ENCODE measurements around the gene QPRT. TPM values are rescaled to one million over a fixed set of nuclear protein-coding genes. Genes with fewer than 3 reads are reported as not detected.
"Not testable (repeated sequence)": the region's sequence is repeated elsewhere in the genome, so short reads cannot be mapped to it uniquely, and the experiment has no call there.

Gene QPRT
- 0.28 and 1.0 TPM in 2 replicates for total RNA-seq

- DNase-seq = no peak
Measured at GRCh38 chr16:29678691-29679267, at the start of gene QPRT. Gene QPRT, plus strand, starts transcription at chr16:29679180. Its CDS starts 18 bp downstream, at chr16:29679198.

GRCh38 chr16:29629318-29629717 lies 49.7 kb upstream of the QPRT start:
- not testable (repeated sequence) for DNase-seq

- DNase-seq = not testable (repeated sequence)
Measured at GRCh38 chr16:29631658-29632057, 47.3 kb upstream of the QPRT start.

- not testable (repeated sequence) for DNase-seq
Measured at GRCh38 chr16:29635902-29636301, 43.1 kb upstream of the QPRT start.

GRCh38 chr16:29636368-29636767 lies 42.6 kb upstream of the QPRT start:
- DNase-seq = not testable (repeated sequence)

GRCh38 chr16:29638751-29639150 lies 40.2 kb upstream of the QPRT start:
- not testable (repeated sequence) for DNase-seq

- DNase-seq = no peak
Measured at GRCh38 chr16:29641561-29641960, 37.4 kb upstream of the QPRT start.

GRCh38 chr16:29643596-29643995 lies 35.4 kb upstream of the QPRT start:
- no peak for DNase-seq

GRCh38 chr16:29644338-29644857 lies 34.6 kb upstream of the QPRT start:
- no peak for DNase-seq

- no peak for DNase-seq
Measured at GRCh38 chr16:29644973-29645693, 33.8 kb upstream of the QPRT start.

- DNase-seq = peak; percentile 25
Measured at GRCh38 chr16:29645694-29646187, 33.2 kb upstream of the QPRT start.

- no peak for DNase-seq
Measured at GRCh38 chr16:29646947-29647346, 32.0 kb upstream of the QPRT start.

- DNase-seq = no peak
Measured at GRCh38 chr16:29649588-29650494, 29.1 kb upstream of the QPRT start.

- DNase-seq = no peak
Measured at GRCh38 chr16:29650771-29651170, 28.2 kb upstream of the QPRT start.

- DNase-seq = no peak
Measured at GRCh38 chr16:29651774-29652349, 27.1 kb upstream of the QPRT start.

GRCh38 chr16:29653471-29653870 lies 25.5 kb upstream of the QPRT start:
- no peak for DNase-seq

- not testable (repeated sequence) for DNase-seq
Measured at GRCh38 chr16:29653890-29654289, 25.1 kb upstream of the QPRT start.

- no peak for DNase-seq
Measured at GRCh38 chr16:29656688-29657523, 22.1 kb upstream of the QPRT start.

- DNase-seq = no peak
Measured at GRCh38 chr16:29658705-29659104, 20.3 kb upstream of the QPRT start.

- DNase-seq = no peak
Measured at GRCh38 chr16:29662000-29662728, 16.8 kb upstream of the QPRT start.

- DNase-seq = no peak
Measured at GRCh38 chr16:29662729-29663015, 16.3 kb upstream of the QPRT start.

Data from dermis blood vessel endothelial cell (primary cell).